Psoas muscle (tissue), 8 donors: ENCODE results near the gene CETP. TPM values are rescaled to one million over a fixed set of nuclear protein-coding genes. Genes with fewer than 3 reads are reported as not detected.

Source experiments
- ATAC-seq, 4 donors: fragments of 200-7000 bp; cut with Tn5 transposase; one replicate each; pipeline ENCODE4 v1.9.1; 2020; ENCODE audit warnings: moderate library complexity in 3 of 4, mild to moderate bottlenecking in 2 of 4
- DNase-seq, 2 donors: peaks; one replicate each; pipeline ENCODE4 v3.0.0-alpha.2; 2020
- H3K27ac ChIP-seq: fragments of 200-600 bp; one replicate; pipeline ENCODE4 v1.8.0; 2022
- H3K27me3 ChIP-seq, 3 donors: fragments of 200-600 bp in 1 of 3; one replicate each; pipeline versions ENCODE4 v1.6.1 to v1.8.0; 2013 to 2022; ENCODE audit warnings: low read length in 2 of 3, mild to moderate bottlenecking in 2 of 3, moderate library complexity in 1 of 3; ENCODE audit not compliant: insufficient read depth in 3 of 3
- H3K36me3 ChIP-seq, 2 donors: fragments of 200-600 bp in 1 of 2; one replicate each; pipeline versions ENCODE4 v1.6.1 to v1.8.0; 2013 to 2022; ENCODE audit warnings: low read depth in 1 of 2, mild to moderate bottlenecking in 1 of 2, moderate library complexity in 1 of 2; ENCODE audit not compliant: insufficient read depth in 1 of 2
- H3K4me1 ChIP-seq: fragments of 200-600 bp; one replicate; pipeline ENCODE4 v1.8.0; 2022
- H3K4me3 ChIP-seq: fragments of 200-600 bp; one replicate; pipeline ENCODE4 v1.8.0; 2022; ENCODE audit warnings: mild to moderate bottlenecking
- H3K9me3 ChIP-seq: fragments of 200-600 bp; one replicate; pipeline ENCODE4 v1.8.0; 2022
- CTCF ChIP-seq: fragments of 200-600 bp; IDR thresholded peaks from one replicate; pipeline ENCODE4 v1.8.0; 2022; ENCODE audit warnings: antibody characterized with exemption
- WGBS, 3 donors: extraction: QIAGEN DNeasy Blood & Tissue Kit; methylation state at CpG; one replicate each; pipeline versions ENCODE4 v1.1.6 to v1.1.7; 2013; 5-methylcytosine and 5-hydroxymethylcytosine counted together
- intact Hi-C, 2 donors: fragments of 100-400 bp; cut with DNase I; formaldehyde crosslinking; loops; one replicate each; pipeline versions ENCODE4 v1.11.0 to v1.14.2; 2022
- polyA plus RNA-seq, 3 donors: library from polyadenylated mRNA; stranded (reverse); fragments of 200-250 nt; gene quantifications; one replicate each; pipeline ENCODE4 v1.2.3, GENCODE V29; 2013
- total RNA-seq, 4 donors: library from RNA; stranded (reverse); fragmentation: NEBNext Ultra II Directional in 2 of 4; extraction: Animal tissue kit (Norgen Biotek cat#: 25700) in 2 of 4; gene quantifications; one replicate each; pipeline versions ENCODE4 v1.2.1 to v1.2.4, GENCODE V29; 2021 to 2023
- donor health status: healthy with polysubstance abuse.
- donor health status: DM: no; HTN: no; CAD: no; lungs with moderate emphysema.
- donor health status: Bipolar disorder and iron deficiency.
- donor health status: healthy.
- donor health status: DM: yes; HTN: yes; CAD: no.
- donor health status: DM: no; HTN: no; CAD: no.
- donor health status: DM: no; HTN: no; CAD: no.
- donor health status: DM: yes; HTN: yes; CAD: no.

CETP gene
- total and polyA plus RNA-seq, 7 donors = 0.05 to 0.67 (median 0.17) TPM; not detected in 2

- no peak for DNase-seq
- TF ChIP-seq CTCF = no peak
- 73 to 80% (median 78%) methylated on average over 4 of the region's 4 CpGs for WGBS, 3 donors
- H3K27ac ChIP-seq = no peak overlapping the region
- ATAC-seq = no peak
- H3K4me3 ChIP-seq = no peak overlapping the region
- H3K9me3 ChIP-seq = no peaks in the 10 kb centered on the region
- intact Hi-C loops = no loop called here
- no peaks in the 10 kb centered on the region for H3K36me3 ChIP-seq
- H3K4me1 ChIP-seq = no peaks in the 10 kb centered on the region
- H3K27me3 ChIP-seq = no peaks in the 10 kb centered on the region
Observed at GRCh38 chr16:57028086-57028485, 66.3 kb downstream of the CETP start.

- intact Hi-C loops = no loop called here
- H3K4me3 ChIP-seq = no peak overlapping the region
- no peak for TF ChIP-seq CTCF
- H3K9me3 ChIP-seq = no peaks in the 10 kb centered on the region
- peak in 2 of 4 donors; percentile 25 to 60 for ATAC-seq
- no peaks in the 10 kb centered on the region for H3K36me3 ChIP-seq
- DNase-seq = no peak
- no peaks in the 10 kb centered on the region for H3K4me1 ChIP-seq
- H3K27ac ChIP-seq = no peak overlapping the region
- 80 to 83% (median 83%) methylated on average over 16 of the region's 16 CpGs for WGBS, 3 donors
- H3K27me3 ChIP-seq = no peaks in the 10 kb centered on the region
Observed at GRCh38 chr16:57029161-57030160, 67.7 kb downstream of the CETP start.

- Histone ChIP-seq H3K27ac (no peak overlapping the region), H3K27me3 (no peaks in the 10 kb centered on the region), H3K36me3 (no peaks in the 10 kb centered on the region), H3K4me1 (no peaks in the 10 kb centered on the region), H3K4me3 (no peak overlapping the region), H3K9me3 (no peaks in the 10 kb centered on the region)
- DNase-seq (no peak), ATAC-seq (no peak)
- no peak for TF ChIP-seq CTCF
- intact Hi-C loops = no loop called here
- WGBS, 3 donors = 92 to 93% (median 93%) methylated on average over 2 of the region's 2 CpGs
Observed at GRCh38 chr16:57030346-57030902, 68.7 kb downstream of the CETP start.

- intact Hi-C loops = no loop called here
- ATAC-seq (no peak), DNase-seq (no peak)
- Histone ChIP-seq H3K4me3 (no peak overlapping the region), H3K9me3 (no peaks in the 10 kb centered on the region), H3K36me3 (no peaks in the 10 kb centered on the region), H3K27ac (no peak overlapping the region), H3K27me3 (no peaks in the 10 kb centered on the region), H3K4me1 (no peaks in the 10 kb centered on the region)
- 85 to 88% (median 88%) methylated on average over 4 of the region's 4 CpGs for WGBS, 3 donors
- no peak for TF ChIP-seq CTCF
Observed at GRCh38 chr16:57031156-57031555, 69.4 kb downstream of the CETP start.
